Tracheal epithelial cell (primary cell): Measurements from ENCODE around the gene LGALS12. TPM values are rescaled to one million over a fixed set of nuclear protein-coding genes. Genes with fewer than 3 reads are reported as not detected.

Experiments used
- total RNA-seq: library from RNA; depleted of rRNA; stranded (reverse); fragments of >200 nt; gene quantifications from 2 replicates; pipeline ENCODE4 v1.2.1, GENCODE V29; 2014

The LGALS12 gene, protein sequence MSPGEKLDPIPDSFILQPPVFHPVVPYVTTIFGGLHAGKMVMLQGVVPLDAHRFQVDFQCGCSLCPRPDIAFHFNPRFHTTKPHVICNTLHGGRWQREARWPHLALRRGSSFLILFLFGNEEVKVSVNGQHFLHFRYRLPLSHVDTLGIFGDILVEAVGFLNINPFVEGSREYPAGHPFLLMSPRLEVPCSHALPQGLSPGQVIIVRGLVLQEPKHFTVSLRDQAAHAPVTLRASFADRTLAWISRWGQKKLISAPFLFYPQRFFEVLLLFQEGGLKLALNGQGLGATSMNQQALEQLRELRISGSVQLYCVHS
- not detected in 2 replicates for total RNA-seq

GRCh38 chr11:63505857-63506528, at the start of gene LGALS12:
TSS of gene LGALS12 (plus strand) at chr11:63506084. CDS start at chr11:63506459, 375 bp downstream.

DNA sequence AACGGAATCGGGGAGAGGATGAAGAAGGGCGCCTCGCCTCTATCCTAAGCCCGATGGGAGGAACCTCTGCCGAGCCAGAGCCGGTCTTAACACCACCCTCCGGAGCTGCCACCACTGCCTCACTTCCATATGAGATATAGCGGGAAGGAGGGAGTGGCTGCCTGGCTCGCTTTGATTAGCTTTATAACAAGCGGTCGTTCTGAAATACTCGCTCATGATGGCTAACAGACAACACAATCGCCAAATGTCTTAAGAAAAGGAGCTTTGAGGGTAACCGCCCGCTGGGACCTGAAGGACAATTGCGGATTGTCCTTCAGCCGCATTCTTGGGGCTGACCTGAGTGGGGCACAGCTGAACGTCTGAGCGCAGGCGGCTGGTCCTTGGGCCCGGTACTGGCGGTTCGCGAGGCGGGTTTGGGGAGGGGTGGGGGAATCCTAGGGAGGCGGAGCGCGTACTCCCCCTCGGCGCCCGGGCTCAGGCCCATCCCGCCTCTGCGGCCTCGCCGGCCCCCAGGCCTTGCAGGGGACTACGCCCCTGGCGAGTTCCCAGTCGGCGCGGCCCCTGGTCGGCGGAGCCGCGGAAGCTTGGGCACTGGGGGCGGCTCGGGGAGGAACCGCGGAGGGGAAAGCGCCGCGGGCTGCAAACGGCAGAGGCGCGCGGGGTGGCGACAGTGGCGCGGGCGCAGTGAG, 15.2 kb upstream of the LGALS12 start, which contains the start of gene PLAAT5:
Gene PLAAT5 (minus strand): TSS at position 617 of the 689 bp plus-strand sequence. CDS start 133 bp downstream, at position 484.

GRCh38 chr11:63536669-63537292, 30.9 kb downstream of the LGALS12 start, which contains the start of gene PLAAT4:
TSS of gene PLAAT4 (plus strand) at chr11:63536808. CDS start at chr11:63536869, 61 bp downstream.

GRCh38 chr11:63563201-63564055, 57.5 kb downstream of the LGALS12 start, which contains the start of gene PLAAT2:
TSS of gene PLAAT2 (minus strand) at chr11:63563379. CDS start at chr11:63563324, 55 bp downstream.

Other genes starting within 250 kb of the LGALS12 start
- not detected in 2 replicates for gene SLC22A9, start 136.3 kb upstream of the LGALS12 start, total RNA-seq
- gene PLAAT5, start 14.9 kb upstream of the LGALS12 start, total RNA-seq = 0.21 TPM in 1 of 2 replicates, not detected in the other
- 1.3 and 18.1 TPM in 2 replicates for gene PLAAT4, start 30.7 kb downstream of the LGALS12 start, total RNA-seq
- gene PLAAT2, start 57.3 kb downstream of the LGALS12 start, total RNA-seq = 0.24 and 0.64 TPM in 2 replicates
- gene PLAAT3, start 108.3 kb downstream of the LGALS12 start, total RNA-seq = 1.9 and 15.9 TPM in 2 replicates
- gene ATL3, start 165.3 kb downstream of the LGALS12 start, total RNA-seq = 70.8 and 79.3 TPM in 2 replicates
- gene RTN3, start 175.4 kb downstream of the LGALS12 start, total RNA-seq = 36.4 and 51.2 TPM in 2 replicates